Natural killer cell (primary cell): Measurements from ENCODE around the gene ZNF678. TPM values are rescaled to one million over a fixed set of nuclear protein-coding genes. Genes with fewer than 3 reads are reported as not detected.

Source experiments
- ATAC-seq, 3 donors: fragments of 150-1000 bp in 2 of 3; fragments of 200-7000 bp in 1 of 3; cut with Tn5 transposase; 1 replicate in 1 of 3; 2 replicates in 2 of 3; pipeline ENCODE4 v1.10.0; 2021; ENCODE audit warnings: mild to moderate bottlenecking in 2 of 3, moderate library complexity in 2 of 3
- DNase-seq, 2 donors: peaks; one replicate each; pipeline versions ENCODE4 v3.0.0 to v3.0.0-alpha.2; 2013 to 2021; ENCODE audit warnings: mixed read lengths in 1 of 2
- H3K27ac ChIP-seq: one replicate; pipeline ENCODE4 v1.5.1; 2013; ENCODE audit warnings: mild to moderate bottlenecking, low read length
- H3K27me3 ChIP-seq: one replicate; pipeline ENCODE4 v1.6.1; 2013; ENCODE audit warnings: low read length; ENCODE audit not compliant: control insufficient read depth, insufficient read depth
- H3K36me3 ChIP-seq: one replicate; pipeline ENCODE4 v1.6.1; 2013; ENCODE audit warnings: low read length; ENCODE audit not compliant: control insufficient read depth, insufficient read depth
- H3K4me1 ChIP-seq: one replicate; pipeline ENCODE4 v1.6.1; 2013; ENCODE audit warnings: low read length; ENCODE audit not compliant: control insufficient read depth, insufficient read depth
- H3K4me3 ChIP-seq: one replicate; pipeline ENCODE4 v1.5.1; 2013; ENCODE audit warnings: low read length
- H3K9me3 ChIP-seq: one replicate; pipeline ENCODE4 v1.6.1; 2013; ENCODE audit warnings: low read length; ENCODE audit not compliant: control insufficient read depth, insufficient read depth
- H3K27ac Mint-ChIP-seq, 2 donors: one replicate each; pipeline ENCODE4 v1.8.0; 2022; ENCODE audit warnings: mild to moderate bottlenecking in 2 of 2, mixed read lengths in 2 of 2, moderate library complexity in 1 of 2
- H3K27me3 Mint-ChIP-seq, 2 donors: one replicate each; pipeline ENCODE4 v1.8.0; 2022; ENCODE audit warnings: low read depth in 2 of 2, mixed read lengths in 2 of 2
- H3K36me3 Mint-ChIP-seq: one replicate; pipeline ENCODE4 v1.8.0; 2022; ENCODE audit warnings: mixed read lengths
- H3K4me1 Mint-ChIP-seq, 2 donors: one replicate each; pipeline ENCODE4 v1.8.0; 2022; ENCODE audit warnings: mixed read lengths in 2 of 2
- H3K4me3 Mint-ChIP-seq: one replicate; pipeline ENCODE4 v1.8.0; 2022; ENCODE audit warnings: mild to moderate bottlenecking, moderate library complexity, mixed read lengths
- H3K9me3 Mint-ChIP-seq, 2 donors: one replicate each; pipeline ENCODE4 v1.8.0; 2022; ENCODE audit warnings: mixed read lengths in 2 of 2
- WGBS: methylation state at CpG from one replicate; pipeline ENCODE4 v1.1.7; 2013; ENCODE audit warnings: missing lambda C conversion rate; ENCODE audit not compliant: insufficient coverage; 5-methylcytosine and 5-hydroxymethylcytosine counted together
- intact Hi-C: fragments of 100-400 bp; cut with micrococcal nuclease; formaldehyde crosslinking; loops from one replicate; pipeline ENCODE4 v1.14.2; 2022
- total RNA-seq, 4 donors: library from RNA; stranded (reverse); fragments of 120-200 nt in 1 of 4; gene quantifications; one replicate each; pipeline versions ENCODE4 v1.2.3 to v1.2.4, GENCODE V29; 2013 to 2022
- TF ChIP-seq, protein P1 (sequence below): fragments of 200-600 bp; IDR thresholded peaks from one replicate; pipeline ENCODE4 v1.8.0; 2022; ENCODE audit warnings: antibody characterized with exemption

Gene ZNF678
- total RNA-seq, 3 donors from 2014 or later (not counting 1 experiment from before 2014, with no cell fraction given) = 9.7 to 14.0 (median 10.7) TPM

DNA sequence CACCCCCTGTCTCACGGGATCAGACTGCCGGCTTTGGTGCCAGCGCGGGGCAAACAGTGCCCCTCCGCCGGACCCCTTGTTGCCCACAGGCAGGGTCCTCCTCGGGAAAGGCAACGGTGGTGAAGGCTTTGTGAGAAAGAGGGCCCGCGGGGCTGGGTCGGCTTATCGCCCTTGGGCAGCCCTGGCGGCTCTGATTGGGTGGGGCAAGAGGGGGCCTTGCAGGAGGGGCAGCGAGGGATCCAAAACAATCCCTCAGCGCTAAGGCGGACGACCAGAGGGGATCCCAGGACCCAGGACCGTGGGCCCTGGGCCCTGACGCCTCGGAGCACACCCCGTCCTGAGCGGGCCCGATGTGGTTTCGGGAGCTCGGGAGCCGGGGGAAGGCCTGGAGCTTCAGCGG, 3.9 kb upstream of the ZNF678 start:
- intact Hi-C loops = no loop called here
- Histone ChIP-seq H3K36me3 (no peaks in the 10 kb centered on the region), H3K27me3 (peaks cover 11% of the 10 kb centered on the region), H3K27ac (no peak overlapping the region), H3K9me3 (no peaks in the 10 kb centered on the region), H3K4me1 (peaks cover 20% of the 10 kb centered on the region), H3K4me3 (no peak overlapping the region)
- DNase-seq = no peak
- TF ChIP-seq, protein P1, sequence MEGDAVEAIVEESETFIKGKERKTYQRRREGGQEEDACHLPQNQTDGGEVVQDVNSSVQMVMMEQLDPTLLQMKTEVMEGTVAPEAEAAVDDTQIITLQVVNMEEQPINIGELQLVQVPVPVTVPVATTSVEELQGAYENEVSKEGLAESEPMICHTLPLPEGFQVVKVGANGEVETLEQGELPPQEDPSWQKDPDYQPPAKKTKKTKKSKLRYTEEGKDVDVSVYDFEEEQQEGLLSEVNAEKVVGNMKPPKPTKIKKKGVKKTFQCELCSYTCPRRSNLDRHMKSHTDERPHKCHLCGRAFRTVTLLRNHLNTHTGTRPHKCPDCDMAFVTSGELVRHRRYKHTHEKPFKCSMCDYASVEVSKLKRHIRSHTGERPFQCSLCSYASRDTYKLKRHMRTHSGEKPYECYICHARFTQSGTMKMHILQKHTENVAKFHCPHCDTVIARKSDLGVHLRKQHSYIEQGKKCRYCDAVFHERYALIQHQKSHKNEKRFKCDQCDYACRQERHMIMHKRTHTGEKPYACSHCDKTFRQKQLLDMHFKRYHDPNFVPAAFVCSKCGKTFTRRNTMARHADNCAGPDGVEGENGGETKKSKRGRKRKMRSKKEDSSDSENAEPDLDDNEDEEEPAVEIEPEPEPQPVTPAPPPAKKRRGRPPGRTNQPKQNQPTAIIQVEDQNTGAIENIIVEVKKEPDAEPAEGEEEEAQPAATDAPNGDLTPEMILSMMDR = no peak
- H3K36me3 Mint-ChIP-seq = no peaks in the 10 kb centered on the region
- ATAC-seq = no peak
- peaks cover 2 to 3% of the 10 kb centered on the region in 2 donors for H3K9me3 Mint-ChIP-seq
- H3K27me3 Mint-ChIP-seq = peaks cover 33 to 34% of the 10 kb centered on the region in 2 donors
- no peak overlapping the region for H3K4me3 Mint-ChIP-seq
- H3K27ac Mint-ChIP-seq = peak overlapping the region in 1 of 2 donors; percentile 25
- 45% methylated on average over 27 of the region's 27 CpGs for WGBS
- peaks cover 16 to 36% of the 10 kb centered on the region in 2 donors for H3K4me1 Mint-ChIP-seq

DNA sequence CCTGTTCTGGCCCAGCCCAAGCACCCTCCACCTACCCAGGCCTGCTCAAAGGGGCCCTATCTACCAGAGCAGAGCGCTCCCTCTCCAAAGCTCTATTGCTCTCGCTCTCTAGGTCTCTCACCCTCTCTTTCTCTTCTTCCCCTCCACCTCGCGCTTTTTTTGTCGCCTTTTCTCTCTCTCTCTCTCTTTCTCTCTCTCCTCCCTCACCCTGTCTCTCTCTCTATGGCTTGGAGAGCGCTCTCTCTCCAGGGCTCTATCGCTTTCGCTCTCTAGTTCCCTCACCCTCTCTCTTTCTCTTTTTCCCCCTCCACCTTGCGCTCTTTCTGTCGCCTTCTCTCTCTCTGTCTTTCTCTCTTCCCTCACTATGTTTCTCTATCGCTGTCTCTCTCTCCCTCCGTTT, 3.4 kb upstream of the ZNF678 start:
- Mint-ChIP-seq H3K4me1 (peaks cover 18 to 38% of the 10 kb centered on the region in 2 donors), H3K9me3 (peaks cover 2 to 3% of the 10 kb centered on the region in 2 donors), H3K27me3 (peaks cover 33 to 34% of the 10 kb centered on the region in 2 donors), H3K36me3 (no peaks in the 10 kb centered on the region), H3K27ac (peak overlapping the region in 1 of 2 donors; percentile 4), H3K4me3 (peak overlapping the region; percentile 70)
- Histone ChIP-seq H3K36me3 (no peaks in the 10 kb centered on the region), H3K27me3 (peaks cover 11% of the 10 kb centered on the region), H3K4me3 (no peak overlapping the region), H3K9me3 (no peaks in the 10 kb centered on the region), H3K27ac (no peak overlapping the region), H3K4me1 (peaks cover 20% of the 10 kb centered on the region)
- DNase-seq = no peak
- ATAC-seq = no peak
- TF ChIP-seq, protein P1 = no peak
- WGBS = 69% methylated on average over 10 of the region's 12 CpGs
- intact Hi-C loops = loop anchor here (5.0 kb wide), 2 partner anchors 47 to 177 kb away; partner anchors contain the start of genes JMJD4 and SNAP47

DNA sequence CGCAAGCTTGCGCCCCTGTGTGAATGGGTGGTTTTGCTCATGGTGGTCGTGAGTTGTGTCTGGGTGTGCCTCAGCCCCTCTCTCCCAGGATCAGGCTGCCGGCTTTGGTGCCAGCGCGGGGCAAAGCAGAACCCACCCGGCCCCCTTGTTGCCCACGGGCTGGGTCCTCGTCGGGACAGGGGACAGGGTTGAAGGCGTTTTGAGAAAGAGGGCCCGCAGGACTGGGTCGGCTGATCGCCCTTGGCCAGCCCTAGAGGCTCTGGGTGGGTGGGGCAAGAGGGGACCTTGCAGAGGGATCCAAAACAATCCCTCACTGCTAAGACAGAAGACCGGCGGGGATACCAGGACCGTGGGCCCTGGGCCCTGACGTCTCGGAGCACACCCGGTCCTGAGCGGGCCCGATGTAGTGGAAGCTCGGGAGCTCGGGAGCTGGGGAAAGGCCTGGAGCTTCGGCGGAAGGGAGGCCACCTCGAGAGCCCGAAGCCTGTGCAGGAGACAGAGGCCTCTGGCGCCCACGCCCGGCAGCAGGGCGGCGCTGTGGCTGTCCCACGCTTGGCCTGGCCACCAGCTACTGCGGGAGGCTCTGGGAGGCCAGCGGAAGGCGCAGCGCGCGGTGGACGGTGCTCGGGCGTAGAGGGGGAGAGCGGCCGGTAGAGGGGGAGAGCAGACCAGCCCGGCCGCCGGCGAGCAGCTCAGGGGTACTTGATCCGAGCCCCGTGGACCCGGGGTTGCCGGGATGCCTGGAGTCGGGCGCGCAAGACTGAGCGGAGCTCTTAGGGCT, 2.8 kb upstream of the ZNF678 start:
- Histone ChIP-seq H3K27me3 (peaks cover 11% of the 10 kb centered on the region), H3K4me3 (no peak overlapping the region), H3K4me1 (peaks cover 20% of the 10 kb centered on the region), H3K27ac (no peak overlapping the region), H3K36me3 (no peaks in the 10 kb centered on the region), H3K9me3 (no peaks in the 10 kb centered on the region)
- H3K27me3 Mint-ChIP-seq = peaks cover 33 to 34% of the 10 kb centered on the region in 2 donors
- peaks cover 2 to 3% of the 10 kb centered on the region in 2 donors for H3K9me3 Mint-ChIP-seq
- WGBS = 34% methylated on average over 57 of the region's 57 CpGs
- peak in 1 of 2 donors; percentile 15 for DNase-seq
- ATAC-seq = no peak
- peak overlapping the region in 1 of 2 donors; percentile 4 for H3K27ac Mint-ChIP-seq
- H3K36me3 Mint-ChIP-seq = no peaks in the 10 kb centered on the region
- TF ChIP-seq, protein P1 = no peak
- peak overlapping the region; percentile 70 for H3K4me3 Mint-ChIP-seq
- intact Hi-C loops = loop anchor here (5.0 kb wide), 2 partner anchors 47 to 177 kb away; partner anchors contain the start of genes JMJD4 and SNAP47
- H3K4me1 Mint-ChIP-seq = peaks cover 18 to 38% of the 10 kb centered on the region in 2 donors
